NB4 (cell line): ENCODE data around the gene HYDIN.
A peak's percentile ranks its signal among the peaks of the same experiment; 100 is the strongest.

Experiments used
- DNase-seq: peaks from one replicate; pipeline ENCODE4 v3.0.0; 2010; ENCODE audit warnings: low read depth
- H3K4me3 ChIP-seq: one replicate; pipeline ENCODE4 v1.5.1; 2011; ENCODE audit warnings: mild to moderate bottlenecking, low read depth, low read length, moderate library complexity
- MYC ChIP-seq: IDR thresholded peaks from 2 replicates; pipeline ENCODE4 v1.6.1; 2011; ENCODE audit warnings: low read depth, low read length
- POLR2A ChIP-seq: IDR thresholded peaks from 2 replicates; pipeline ENCODE4 v1.6.1; 2011; ENCODE audit warnings: mild to moderate bottlenecking; ENCODE audit not compliant: insufficient read length; ENCODE audit errors: extremely low read depth
- TF ChIP-seq, protein P1 (sequence below): IDR thresholded peaks from 2 replicates; pipeline ENCODE4 v1.6.1; 2011; ENCODE audit warnings: low read depth, low read length
- TF ChIP-seq, protein P2 (sequence below): IDR thresholded peaks from one replicate; pipeline ENCODE4 v1.5.1; 2012; ENCODE audit warnings: low read depth, low read length

The HYDIN gene

GRCh38 chr16:70809392-70810060, 421.0 kb downstream of the HYDIN start:
- H3K4me3 ChIP-seq, result no peak overlapping the region
- no peak for DNase-seq
- TF ChIP-seq POLR2A (no peak), MYC (no peak)
- TF ChIP-seq, protein P1, sequence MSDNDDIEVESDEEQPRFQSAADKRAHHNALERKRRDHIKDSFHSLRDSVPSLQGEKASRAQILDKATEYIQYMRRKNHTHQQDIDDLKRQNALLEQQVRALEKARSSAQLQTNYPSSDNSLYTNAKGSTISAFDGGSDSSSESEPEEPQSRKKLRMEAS, result no peak
- TF ChIP-seq, protein P2, sequence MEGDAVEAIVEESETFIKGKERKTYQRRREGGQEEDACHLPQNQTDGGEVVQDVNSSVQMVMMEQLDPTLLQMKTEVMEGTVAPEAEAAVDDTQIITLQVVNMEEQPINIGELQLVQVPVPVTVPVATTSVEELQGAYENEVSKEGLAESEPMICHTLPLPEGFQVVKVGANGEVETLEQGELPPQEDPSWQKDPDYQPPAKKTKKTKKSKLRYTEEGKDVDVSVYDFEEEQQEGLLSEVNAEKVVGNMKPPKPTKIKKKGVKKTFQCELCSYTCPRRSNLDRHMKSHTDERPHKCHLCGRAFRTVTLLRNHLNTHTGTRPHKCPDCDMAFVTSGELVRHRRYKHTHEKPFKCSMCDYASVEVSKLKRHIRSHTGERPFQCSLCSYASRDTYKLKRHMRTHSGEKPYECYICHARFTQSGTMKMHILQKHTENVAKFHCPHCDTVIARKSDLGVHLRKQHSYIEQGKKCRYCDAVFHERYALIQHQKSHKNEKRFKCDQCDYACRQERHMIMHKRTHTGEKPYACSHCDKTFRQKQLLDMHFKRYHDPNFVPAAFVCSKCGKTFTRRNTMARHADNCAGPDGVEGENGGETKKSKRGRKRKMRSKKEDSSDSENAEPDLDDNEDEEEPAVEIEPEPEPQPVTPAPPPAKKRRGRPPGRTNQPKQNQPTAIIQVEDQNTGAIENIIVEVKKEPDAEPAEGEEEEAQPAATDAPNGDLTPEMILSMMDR, result no peak

GRCh38 chr16:70808371-70808770, 422.2 kb downstream of the HYDIN start:
- TF ChIP-seq, protein P1, result no peak
- TF ChIP-seq, protein P2, result peak; percentile 44
- H3K4me3 ChIP-seq, result no peak overlapping the region
- DNase-seq, result peak; percentile 40

- TF ChIP-seq, protein P2, result no peak
- no peak for TF ChIP-seq POLR2A
- no peak for TF ChIP-seq MYC
- TF ChIP-seq, protein P1, result no peak
- H3K4me3 ChIP-seq, result no peak overlapping the region
- no peak for DNase-seq
Observed at GRCh38 chr16:70805787-70806186, 424.7 kb downstream of the HYDIN start.

GRCh38 chr16:70805380-70805779, 425.1 kb downstream of the HYDIN start:
- TF ChIP-seq, protein P1, result no peak
- TF ChIP-seq MYC (no peak), POLR2A (no peak)
- TF ChIP-seq, protein P2, result no peak
- H3K4me3 ChIP-seq, result no peak overlapping the region
- no peak for DNase-seq

DNA sequence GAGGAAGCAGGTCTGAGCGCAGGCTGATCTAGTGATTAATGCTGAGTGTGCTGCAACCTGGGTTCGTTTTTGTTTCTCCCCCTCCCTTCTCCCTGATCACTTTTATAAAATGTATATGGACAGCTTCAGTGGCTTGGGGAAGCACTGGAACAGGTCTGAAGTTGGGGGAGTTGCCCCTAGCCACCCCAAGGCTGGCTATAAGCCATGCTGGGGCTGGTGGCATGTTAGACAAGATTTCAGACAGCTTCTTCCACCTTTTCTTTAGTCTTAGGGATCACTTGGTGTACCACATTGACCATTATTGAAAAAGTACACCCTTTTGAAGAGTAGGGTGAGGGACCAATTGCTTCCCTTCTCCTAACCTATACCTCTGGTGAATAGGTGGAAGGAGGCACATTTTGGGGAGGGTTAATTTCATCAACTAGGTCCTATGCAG, 425.8 kb downstream of the HYDIN start:
- TF ChIP-seq, protein P1, result no peak
- TF ChIP-seq, protein P2, result no peak
- no peak for TF ChIP-seq POLR2A
- DNase-seq, result no peak
- no peak overlapping the region for H3K4me3 ChIP-seq
